ENCODE data around the gene UBE2L3. TPM values are rescaled to one million over a fixed set of nuclear protein-coding genes. Genes with fewer than 3 reads are reported as not detected.

Gene UBE2L3
- total RNA-seq, 2 experiments from 2014 or later, result 18.7 TPM

DNA sequence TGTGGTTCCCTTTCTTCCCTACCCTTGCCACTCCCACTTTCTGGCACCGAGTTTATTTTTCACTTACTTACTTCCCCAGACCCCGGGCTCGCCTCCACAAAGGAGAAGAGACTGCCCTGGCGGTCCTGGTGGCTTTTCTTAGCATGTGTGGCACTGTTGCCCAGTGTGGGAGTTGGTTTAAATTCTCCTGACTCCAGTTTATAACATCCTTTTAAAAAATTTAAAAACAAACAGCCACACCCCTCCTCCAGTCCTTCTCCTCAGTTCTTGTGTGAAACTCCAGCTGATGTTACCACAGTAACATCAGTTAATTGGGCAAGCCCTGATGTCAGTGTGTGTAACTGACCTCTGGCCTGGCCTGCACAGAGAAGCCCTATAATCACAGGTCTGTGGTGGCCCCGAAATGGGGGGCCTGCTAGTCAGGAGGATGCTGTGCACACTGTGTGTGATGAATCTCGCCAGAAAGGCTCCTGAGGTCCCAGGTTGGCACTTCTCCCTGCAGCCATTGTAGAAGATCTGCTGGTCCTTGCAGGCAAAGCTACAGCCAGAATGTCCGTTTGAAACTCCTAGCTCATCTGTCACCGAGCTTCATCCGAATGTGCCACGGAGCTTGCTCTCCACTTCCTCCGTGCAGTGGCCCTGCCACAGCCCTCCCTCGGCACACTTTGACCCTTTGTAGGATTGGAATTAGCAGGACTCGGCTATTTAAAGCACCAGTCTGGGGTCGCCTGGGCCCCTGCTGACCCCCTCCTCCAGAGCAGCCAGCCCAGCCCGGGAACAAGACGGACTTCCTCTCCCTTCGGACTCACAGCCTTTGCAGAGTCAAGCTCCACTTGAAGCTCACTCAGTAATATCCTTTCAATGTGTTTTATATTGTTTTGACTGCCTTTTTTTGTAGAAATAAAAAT, 54.8 kb downstream of the UBE2L3 start:
- CTCF ChIA-PET, result no interaction called here
- H3K27me3 ChIP-seq (ENCODE audit: control insufficient read depth in 1 of 2, insufficient read depth in 2 of 2, low read length in 2 of 2), result no peaks in the 10 kb centered on the region
- POLR2A ChIA-PET, result interaction anchor here (1.0 to 1.5 kb wide), 2 partner anchors 12 to 20 kb away, joined by 3 to 7 read pairs; partner anchors contain the start of gene SDF2L1
- peaks cover 37% of the 10 kb centered on the region for H3K4me1 ChIP-seq (ENCODE audit: insufficient read depth, low read length)
- H3K27ac ChIP-seq (ENCODE audit: low read depth in 1 of 2, low read length in 2 of 2), result no peak overlapping the region
- H3K4me3 ChIP-seq (ENCODE audit: low read length), result no peak overlapping the region
- ATAC-seq (ENCODE audit: poor library complexity) (no peak), DNase-seq (no peak)
- Mint-ChIP-seq H3K36me3 (ENCODE audit: low read depth) (peaks cover 39% of the 10 kb centered on the region), H3K27me3 (no peaks in the 10 kb centered on the region), H3K4me1 (ENCODE audit: low read depth) (peaks cover 24% of the 10 kb centered on the region), H3K4me3 (no peak overlapping the region), H3K27ac (peak overlapping the region; percentile 68), H3K9me3 (no peaks in the 10 kb centered on the region)
- TF ChIP-seq, protein P1, sequence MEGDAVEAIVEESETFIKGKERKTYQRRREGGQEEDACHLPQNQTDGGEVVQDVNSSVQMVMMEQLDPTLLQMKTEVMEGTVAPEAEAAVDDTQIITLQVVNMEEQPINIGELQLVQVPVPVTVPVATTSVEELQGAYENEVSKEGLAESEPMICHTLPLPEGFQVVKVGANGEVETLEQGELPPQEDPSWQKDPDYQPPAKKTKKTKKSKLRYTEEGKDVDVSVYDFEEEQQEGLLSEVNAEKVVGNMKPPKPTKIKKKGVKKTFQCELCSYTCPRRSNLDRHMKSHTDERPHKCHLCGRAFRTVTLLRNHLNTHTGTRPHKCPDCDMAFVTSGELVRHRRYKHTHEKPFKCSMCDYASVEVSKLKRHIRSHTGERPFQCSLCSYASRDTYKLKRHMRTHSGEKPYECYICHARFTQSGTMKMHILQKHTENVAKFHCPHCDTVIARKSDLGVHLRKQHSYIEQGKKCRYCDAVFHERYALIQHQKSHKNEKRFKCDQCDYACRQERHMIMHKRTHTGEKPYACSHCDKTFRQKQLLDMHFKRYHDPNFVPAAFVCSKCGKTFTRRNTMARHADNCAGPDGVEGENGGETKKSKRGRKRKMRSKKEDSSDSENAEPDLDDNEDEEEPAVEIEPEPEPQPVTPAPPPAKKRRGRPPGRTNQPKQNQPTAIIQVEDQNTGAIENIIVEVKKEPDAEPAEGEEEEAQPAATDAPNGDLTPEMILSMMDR (IDR thresholded peaks at IDR 0.05), result no peak
- H3K36me3 ChIP-seq (ENCODE audit: insufficient read depth, low read length), result peaks cover 66% of the 10 kb centered on the region
- H3K9me3 ChIP-seq (ENCODE audit: control insufficient read depth in 1 of 2, insufficient read depth in 1 of 2, low read length in 2 of 2), result no peaks in the 10 kb centered on the region
- intact Hi-C loops (cut with DNase I, micrococcal nuclease), result no loop called here

DNA sequence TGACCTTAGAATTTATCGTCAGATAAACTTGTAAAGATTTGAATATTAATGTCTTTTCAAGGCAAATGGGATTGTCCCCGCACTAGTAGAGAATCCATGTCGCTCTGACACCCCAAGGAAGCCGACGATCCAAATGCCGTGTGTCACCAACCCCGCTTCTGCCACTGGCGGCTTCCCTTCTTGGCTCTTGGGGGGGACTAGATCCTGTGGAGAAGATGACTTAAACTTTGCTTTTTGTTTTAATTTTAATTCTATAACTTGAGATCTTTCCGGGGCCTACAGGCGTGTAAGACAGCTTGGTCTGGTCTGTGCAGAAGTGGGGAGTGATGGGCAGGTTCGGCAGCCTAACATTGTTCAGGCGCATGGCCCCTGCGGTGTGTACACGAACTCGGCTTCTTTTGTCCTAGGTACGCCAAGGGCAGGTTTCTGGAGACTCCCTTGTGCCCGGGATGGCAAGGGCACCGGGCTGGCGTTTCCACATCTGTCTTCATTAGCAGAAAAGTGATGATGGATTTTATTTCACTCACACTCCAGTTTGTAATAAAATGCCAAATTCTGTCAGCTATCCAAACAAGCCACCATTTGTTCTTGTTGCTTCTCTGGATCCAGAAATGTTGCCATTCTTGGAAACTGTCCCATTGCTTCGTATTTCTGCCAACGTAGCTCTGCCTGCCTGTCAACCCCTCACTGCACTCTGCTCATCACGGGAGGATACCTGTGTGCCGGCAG, 55.6 kb downstream of the UBE2L3 start:
- Histone ChIP-seq H3K4me3 (ENCODE audit: low read length) (no peak overlapping the region), H3K9me3 (ENCODE audit: control insufficient read depth in 1 of 2, insufficient read depth in 1 of 2, low read length in 2 of 2) (no peaks in the 10 kb centered on the region), H3K36me3 (ENCODE audit: insufficient read depth, low read length) (peaks cover 68% of the 10 kb centered on the region), H3K4me1 (ENCODE audit: insufficient read depth, low read length) (peaks cover 46% of the 10 kb centered on the region), H3K27me3 (ENCODE audit: control insufficient read depth in 1 of 2, insufficient read depth in 2 of 2, low read length in 2 of 2) (no peaks in the 10 kb centered on the region), H3K27ac (ENCODE audit: low read depth in 1 of 2, low read length in 2 of 2) (no peak overlapping the region)
- H3K36me3 Mint-ChIP-seq (ENCODE audit: low read depth), result peaks cover 47% of the 10 kb centered on the region
- intact Hi-C loops (cut with DNase I, micrococcal nuclease), result no loop called here
- ATAC-seq (ENCODE audit: poor library complexity) (no peak), DNase-seq (no peak)
- H3K9me3 Mint-ChIP-seq, result no peaks in the 10 kb centered on the region
- no peaks in the 10 kb centered on the region for H3K27me3 Mint-ChIP-seq
- no peak overlapping the region for H3K4me3 Mint-ChIP-seq
- peaks cover 32% of the 10 kb centered on the region for H3K4me1 Mint-ChIP-seq (ENCODE audit: low read depth)
- H3K27ac Mint-ChIP-seq, result peak overlapping the region; percentile 68
- POLR2A ChIA-PET, result interaction anchor here (1.0 to 1.5 kb wide), 2 partner anchors 13 to 19 kb away, joined by 3 to 7 read pairs; partner anchors contain the start of gene SDF2L1
- CTCF ChIA-PET, result interaction anchor here (1.4 to 1.7 kb wide), 2 partner anchors 19 to 24 kb away, joined by 5 read pairs; partner anchors contain the start of gene SDF2L1
- TF ChIP-seq, protein P1 (IDR thresholded peaks at IDR 0.05), result no peak

DNA sequence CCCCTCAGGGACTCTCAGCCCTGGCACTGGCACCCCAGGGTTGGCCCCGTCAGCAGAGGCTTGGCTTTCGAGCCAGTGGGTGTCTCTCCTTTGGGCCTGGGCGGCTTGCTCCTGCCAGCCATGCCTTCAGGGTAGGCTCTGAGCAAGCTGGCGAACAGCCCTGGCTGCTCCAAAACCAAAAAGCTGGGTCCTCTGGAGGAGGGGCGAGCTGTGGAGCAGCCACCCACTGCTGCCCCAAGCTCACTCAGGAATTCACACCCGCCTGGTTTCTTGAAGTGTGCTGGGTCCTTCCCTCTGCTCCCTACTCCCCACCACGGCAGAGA, 56.1 kb downstream of the UBE2L3 start:
- H3K36me3 Mint-ChIP-seq (ENCODE audit: low read depth), result peaks cover 50% of the 10 kb centered on the region
- no peaks in the 10 kb centered on the region for H3K9me3 Mint-ChIP-seq
- Histone ChIP-seq H3K36me3 (ENCODE audit: insufficient read depth, low read length) (peaks cover 71% of the 10 kb centered on the region), H3K9me3 (ENCODE audit: control insufficient read depth in 1 of 2, insufficient read depth in 1 of 2, low read length in 2 of 2) (no peaks in the 10 kb centered on the region), H3K4me3 (ENCODE audit: low read length) (no peak overlapping the region), H3K27me3 (ENCODE audit: control insufficient read depth in 1 of 2, insufficient read depth in 2 of 2, low read length in 2 of 2) (no peaks in the 10 kb centered on the region), H3K4me1 (ENCODE audit: insufficient read depth, low read length) (peaks cover 51% of the 10 kb centered on the region), H3K27ac (ENCODE audit: low read depth in 1 of 2, low read length in 2 of 2) (no peak overlapping the region)
- TF ChIP-seq, protein P1 (IDR thresholded peaks at IDR 0.05), result no peak
- ChIA-PET CTCF (interaction anchor here (1.0 to 1.7 kb wide), 3 partner anchors 19 to 23 kb away, joined by 3 to 5 read pairs (median 5); partner anchors contain the start of gene SDF2L1), POLR2A (no interaction called here)
- H3K27ac Mint-ChIP-seq, result no peak overlapping the region
- H3K4me1 Mint-ChIP-seq (ENCODE audit: low read depth), result peaks cover 36% of the 10 kb centered on the region
- intact Hi-C loops (cut with DNase I, micrococcal nuclease), result no loop called here
- ATAC-seq (ENCODE audit: poor library complexity) (no peak), DNase-seq (no peak)
- no peaks in the 10 kb centered on the region for H3K27me3 Mint-ChIP-seq
- no peak overlapping the region for H3K4me3 Mint-ChIP-seq

Measured in CD4-positive, alpha-beta T cell (primary cell).